ENCODE measurements around the gene CTDP1.

Gene CTDP1

GRCh38 chr18:79678665-79679551 is 695 bp upstream of the CTDP1 start (continued):
- TF ChIP-seq PRDM10 (tag by site-specific recombination; IDR thresholded peaks at IDR 0.05) (peak; percentile 72), ZNF654 (tag by site-specific recombination; IDR thresholded peaks at IDR 0.05; ENCODE audit: low read depth) (no peak), ZNF366 (tag by site-specific recombination; conservative IDR thresholded peaks at IDR 0.05) (peak; percentile 63), ZNF623 (tag by site-specific recombination; IDR thresholded peaks at IDR 0.05) (no peak), ZNF621 (tag by site-specific recombination; IDR thresholded peaks at IDR 0.05) (no peak), YY2 (tag by site-specific recombination; IDR thresholded peaks at IDR 0.05) (peak; percentile 97), ZNF292 (tag by site-specific recombination; IDR thresholded peaks at IDR 0.05; ENCODE audit: borderline replicate concordance, low read depth) (no peak), YY1 (tag by site-specific recombination; IDR thresholded peaks at IDR 0.05) (peak; percentile 91), ZNF350 (tag by site-specific recombination; IDR thresholded peaks at IDR 0.05) (no peak), ZNF510 (tag by site-specific recombination; IDR thresholded peaks at IDR 0.05; ENCODE audit: insufficient replicate concordance) (no peak), ZNF138 (tag by site-specific recombination; IDR thresholded peaks at IDR 0.05; ENCODE audit: borderline replicate concordance) (no peak), ZNF48 (tag by site-specific recombination; IDR thresholded peaks at IDR 0.05) (no peak), MEIS1 (CRISPR knock-in tag; IDR thresholded peaks at IDR 0.05; ENCODE audit: borderline replicate concordance) (no peak), ZNF704 (tag by site-specific recombination; IDR thresholded peaks at IDR 0.05) (no peak), ZNF548 (tag by site-specific recombination; IDR thresholded peaks at IDR 0.05) (no peak), ZNF639 (tag by site-specific recombination; IDR thresholded peaks at IDR 0.05) (no peak), ZNF37A (tag by site-specific recombination; IDR thresholded peaks at IDR 0.05) (no peak), ZEB2 (tag by site-specific recombination; IDR thresholded peaks at IDR 0.05) (peak; percentile 79)
- TF ChIP-seq, protein P1, sequence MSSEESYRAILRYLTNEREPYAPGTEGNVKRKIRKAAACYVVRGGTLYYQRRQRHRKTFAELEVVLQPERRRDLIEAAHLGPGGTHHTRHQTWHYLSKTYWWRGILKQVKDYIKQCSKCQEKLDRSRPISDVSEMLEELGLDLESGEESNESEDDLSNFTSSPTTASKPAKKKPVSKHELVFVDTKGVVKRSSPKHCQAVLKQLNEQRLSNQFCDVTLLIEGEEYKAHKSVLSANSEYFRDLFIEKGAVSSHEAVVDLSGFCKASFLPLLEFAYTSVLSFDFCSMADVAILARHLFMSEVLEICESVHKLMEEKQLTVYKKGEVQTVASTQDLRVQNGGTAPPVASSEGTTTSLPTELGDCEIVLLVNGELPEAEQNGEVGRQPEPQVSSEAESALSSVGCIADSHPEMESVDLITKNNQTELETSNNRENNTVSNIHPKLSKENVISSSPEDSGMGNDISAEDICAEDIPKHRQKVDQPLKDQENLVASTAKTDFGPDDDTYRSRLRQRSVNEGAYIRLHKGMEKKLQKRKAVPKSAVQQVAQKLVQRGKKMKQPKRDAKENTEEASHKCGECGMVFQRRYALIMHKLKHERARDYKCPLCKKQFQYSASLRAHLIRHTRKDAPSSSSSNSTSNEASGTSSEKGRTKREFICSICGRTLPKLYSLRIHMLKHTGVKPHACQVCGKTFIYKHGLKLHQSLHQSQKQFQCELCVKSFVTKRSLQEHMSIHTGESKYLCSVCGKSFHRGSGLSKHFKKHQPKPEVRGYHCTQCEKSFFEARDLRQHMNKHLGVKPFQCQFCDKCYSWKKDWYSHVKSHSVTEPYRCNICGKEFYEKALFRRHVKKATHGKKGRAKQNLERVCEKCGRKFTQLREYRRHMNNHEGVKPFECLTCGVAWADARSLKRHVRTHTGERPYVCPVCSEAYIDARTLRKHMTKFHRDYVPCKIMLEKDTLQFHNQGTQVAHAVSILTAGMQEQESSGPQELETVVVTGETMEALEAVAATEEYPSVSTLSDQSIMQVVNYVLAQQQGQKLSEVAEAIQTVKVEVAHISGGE (tag by site-specific recombination; conservative IDR thresholded peaks at IDR 0.05; ENCODE audit: low read depth): peak; percentile 84
- TF ChIP-seq, protein P2, sequence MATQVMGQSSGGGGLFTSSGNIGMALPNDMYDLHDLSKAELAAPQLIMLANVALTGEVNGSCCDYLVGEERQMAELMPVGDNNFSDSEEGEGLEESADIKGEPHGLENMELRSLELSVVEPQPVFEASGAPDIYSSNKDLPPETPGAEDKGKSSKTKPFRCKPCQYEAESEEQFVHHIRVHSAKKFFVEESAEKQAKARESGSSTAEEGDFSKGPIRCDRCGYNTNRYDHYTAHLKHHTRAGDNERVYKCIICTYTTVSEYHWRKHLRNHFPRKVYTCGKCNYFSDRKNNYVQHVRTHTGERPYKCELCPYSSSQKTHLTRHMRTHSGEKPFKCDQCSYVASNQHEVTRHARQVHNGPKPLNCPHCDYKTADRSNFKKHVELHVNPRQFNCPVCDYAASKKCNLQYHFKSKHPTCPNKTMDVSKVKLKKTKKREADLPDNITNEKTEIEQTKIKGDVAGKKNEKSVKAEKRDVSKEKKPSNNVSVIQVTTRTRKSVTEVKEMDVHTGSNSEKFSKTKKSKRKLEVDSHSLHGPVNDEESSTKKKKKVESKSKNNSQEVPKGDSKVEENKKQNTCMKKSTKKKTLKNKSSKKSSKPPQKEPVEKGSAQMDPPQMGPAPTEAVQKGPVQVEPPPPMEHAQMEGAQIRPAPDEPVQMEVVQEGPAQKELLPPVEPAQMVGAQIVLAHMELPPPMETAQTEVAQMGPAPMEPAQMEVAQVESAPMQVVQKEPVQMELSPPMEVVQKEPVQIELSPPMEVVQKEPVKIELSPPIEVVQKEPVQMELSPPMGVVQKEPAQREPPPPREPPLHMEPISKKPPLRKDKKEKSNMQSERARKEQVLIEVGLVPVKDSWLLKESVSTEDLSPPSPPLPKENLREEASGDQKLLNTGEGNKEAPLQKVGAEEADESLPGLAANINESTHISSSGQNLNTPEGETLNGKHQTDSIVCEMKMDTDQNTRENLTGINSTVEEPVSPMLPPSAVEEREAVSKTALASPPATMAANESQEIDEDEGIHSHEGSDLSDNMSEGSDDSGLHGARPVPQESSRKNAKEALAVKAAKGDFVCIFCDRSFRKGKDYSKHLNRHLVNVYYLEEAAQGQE (tag by site-specific recombination; IDR thresholded peaks at IDR 0.05): no peak
- TF ChIP-seq, protein P3, sequence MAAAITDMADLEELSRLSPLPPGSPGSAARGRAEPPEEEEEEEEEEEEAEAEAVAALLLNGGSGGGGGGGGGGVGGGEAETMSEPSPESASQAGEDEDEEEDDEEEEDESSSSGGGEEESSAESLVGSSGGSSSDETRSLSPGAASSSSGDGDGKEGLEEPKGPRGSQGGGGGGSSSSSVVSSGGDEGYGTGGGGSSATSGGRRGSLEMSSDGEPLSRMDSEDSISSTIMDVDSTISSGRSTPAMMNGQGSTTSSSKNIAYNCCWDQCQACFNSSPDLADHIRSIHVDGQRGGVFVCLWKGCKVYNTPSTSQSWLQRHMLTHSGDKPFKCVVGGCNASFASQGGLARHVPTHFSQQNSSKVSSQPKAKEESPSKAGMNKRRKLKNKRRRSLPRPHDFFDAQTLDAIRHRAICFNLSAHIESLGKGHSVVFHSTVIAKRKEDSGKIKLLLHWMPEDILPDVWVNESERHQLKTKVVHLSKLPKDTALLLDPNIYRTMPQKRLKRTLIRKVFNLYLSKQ (tag by site-specific recombination; IDR thresholded peaks at IDR 0.05; ENCODE audit: borderline replicate concordance): no peak

Data from HEK293 (cell line).